Measurements from ENCODE around the gene POTEC. TPM values are rescaled to one million over a fixed set of nuclear protein-coding genes. Genes with fewer than 3 reads are reported as not detected.
"Not testable (repeated sequence)": the region's sequence is repeated elsewhere in the genome, so short reads cannot be mapped to it uniquely, and the experiment has no call there.

The POTEC gene
- polyA plus RNA-seq, 1 donor (not counting 4 experiments of a cell fraction or from before 2014, with no cell fraction given), result not detected

GRCh38 chr18:14510707-14511106 is 32.7 kb downstream of the POTEC start:
- H2AFZ ChIP-seq (ENCODE audit: control insufficient read depth, low read length); H3K4me2 ChIP-seq (ENCODE audit: control insufficient read depth, extremely low read depth, insufficient read depth, low read depth, low read length); H3K9me3 ChIP-seq (ENCODE audit: control insufficient read depth, low read depth, low read length); DNase-seq (ENCODE audit: low read depth, low spot score); H3K4me1 ChIP-seq (ENCODE audit: control insufficient read depth, extremely low read depth, insufficient read depth, low read length); H3K9ac ChIP-seq (ENCODE audit: control insufficient read depth, extremely low read depth, insufficient read depth, low read length); H3K27ac ChIP-seq (ENCODE audit: control insufficient read depth, insufficient read depth, low read length); H3K36me3 ChIP-seq (ENCODE audit: control insufficient read depth in 2 of 2, extremely low read depth in 1 of 2, insufficient read depth in 2 of 2, low read length in 2 of 2); H3K27me3 ChIP-seq (ENCODE audit: control insufficient read depth, extremely low read depth, insufficient read depth, low read length); dilution Hi-C loops (cut with MboI; ENCODE audit: extremely low pct_ligation_motif_present, low sequenced_read_pairs); FAIRE-seq; H4K20me1 ChIP-seq (ENCODE audit: control insufficient read depth, extremely low read depth, insufficient read depth, low read length); H3K4me3 ChIP-seq (ENCODE audit: control insufficient read depth in 2 of 3, extremely low read depth in 1 of 3, insufficient read depth in 2 of 3, low read depth in 1 of 3, low read length in 3 of 3); H3K9me1 ChIP-seq (ENCODE audit: control insufficient read depth, extremely low read depth, insufficient read depth, low read length); H3K79me2 ChIP-seq (ENCODE audit: control insufficient read depth, insufficient read depth, low read length): not testable (repeated sequence)

GRCh38 chr18:14503691-14504090 is 39.7 kb downstream of the POTEC start:
- FAIRE-seq; H3K9ac ChIP-seq (ENCODE audit: control insufficient read depth, extremely low read depth, insufficient read depth, low read length); H3K9me1 ChIP-seq (ENCODE audit: control insufficient read depth, extremely low read depth, insufficient read depth, low read length); H3K9me3 ChIP-seq (ENCODE audit: control insufficient read depth, low read depth, low read length); dilution Hi-C loops (cut with MboI; ENCODE audit: extremely low pct_ligation_motif_present, low sequenced_read_pairs); H3K27me3 ChIP-seq (ENCODE audit: control insufficient read depth, extremely low read depth, insufficient read depth, low read length); H3K79me2 ChIP-seq (ENCODE audit: control insufficient read depth, insufficient read depth, low read length); H3K4me2 ChIP-seq (ENCODE audit: control insufficient read depth, extremely low read depth, insufficient read depth, low read depth, low read length); H3K4me1 ChIP-seq (ENCODE audit: control insufficient read depth, extremely low read depth, insufficient read depth, low read length); H3K27ac ChIP-seq (ENCODE audit: control insufficient read depth, insufficient read depth, low read length); DNase-seq (ENCODE audit: low read depth, low spot score); H3K4me3 ChIP-seq (ENCODE audit: control insufficient read depth in 2 of 3, extremely low read depth in 1 of 3, insufficient read depth in 2 of 3, low read depth in 1 of 3, low read length in 3 of 3); H4K20me1 ChIP-seq (ENCODE audit: control insufficient read depth, extremely low read depth, insufficient read depth, low read length); H2AFZ ChIP-seq (ENCODE audit: control insufficient read depth, low read length); H3K36me3 ChIP-seq (ENCODE audit: control insufficient read depth in 2 of 2, extremely low read depth in 1 of 2, insufficient read depth in 2 of 2, low read length in 2 of 2): not testable (repeated sequence)

GRCh38 chr18:14501894-14502293 is 41.5 kb downstream of the POTEC start:
- H3K27me3 ChIP-seq (ENCODE audit: control insufficient read depth, extremely low read depth, insufficient read depth, low read length); H3K79me2 ChIP-seq (ENCODE audit: control insufficient read depth, insufficient read depth, low read length); H3K27ac ChIP-seq (ENCODE audit: control insufficient read depth, insufficient read depth, low read length); H3K9ac ChIP-seq (ENCODE audit: control insufficient read depth, extremely low read depth, insufficient read depth, low read length); H3K4me1 ChIP-seq (ENCODE audit: control insufficient read depth, extremely low read depth, insufficient read depth, low read length); H3K9me3 ChIP-seq (ENCODE audit: control insufficient read depth, low read depth, low read length); H3K9me1 ChIP-seq (ENCODE audit: control insufficient read depth, extremely low read depth, insufficient read depth, low read length); H3K36me3 ChIP-seq (ENCODE audit: control insufficient read depth in 2 of 2, extremely low read depth in 1 of 2, insufficient read depth in 2 of 2, low read length in 2 of 2); H3K4me2 ChIP-seq (ENCODE audit: control insufficient read depth, extremely low read depth, insufficient read depth, low read depth, low read length); H3K4me3 ChIP-seq (ENCODE audit: control insufficient read depth in 2 of 3, extremely low read depth in 1 of 3, insufficient read depth in 2 of 3, low read depth in 1 of 3, low read length in 3 of 3); dilution Hi-C loops (cut with MboI; ENCODE audit: extremely low pct_ligation_motif_present, low sequenced_read_pairs); DNase-seq (ENCODE audit: low read depth, low spot score); H2AFZ ChIP-seq (ENCODE audit: control insufficient read depth, low read length); FAIRE-seq; H4K20me1 ChIP-seq (ENCODE audit: control insufficient read depth, extremely low read depth, insufficient read depth, low read length): not testable (repeated sequence)

- H4K20me1 ChIP-seq (ENCODE audit: control insufficient read depth, extremely low read depth, insufficient read depth, low read length); FAIRE-seq; dilution Hi-C loops (cut with MboI; ENCODE audit: extremely low pct_ligation_motif_present, low sequenced_read_pairs); H3K36me3 ChIP-seq (ENCODE audit: control insufficient read depth in 2 of 2, extremely low read depth in 1 of 2, insufficient read depth in 2 of 2, low read length in 2 of 2); H3K9ac ChIP-seq (ENCODE audit: control insufficient read depth, extremely low read depth, insufficient read depth, low read length); H3K27ac ChIP-seq (ENCODE audit: control insufficient read depth, insufficient read depth, low read length); H3K4me1 ChIP-seq (ENCODE audit: control insufficient read depth, extremely low read depth, insufficient read depth, low read length); H3K9me1 ChIP-seq (ENCODE audit: control insufficient read depth, extremely low read depth, insufficient read depth, low read length); H3K4me3 ChIP-seq (ENCODE audit: control insufficient read depth in 2 of 3, extremely low read depth in 1 of 3, insufficient read depth in 2 of 3, low read depth in 1 of 3, low read length in 3 of 3); H2AFZ ChIP-seq (ENCODE audit: control insufficient read depth, low read length); H3K4me2 ChIP-seq (ENCODE audit: control insufficient read depth, extremely low read depth, insufficient read depth, low read depth, low read length); H3K9me3 ChIP-seq (ENCODE audit: control insufficient read depth, low read depth, low read length); H3K27me3 ChIP-seq (ENCODE audit: control insufficient read depth, extremely low read depth, insufficient read depth, low read length); H3K79me2 ChIP-seq (ENCODE audit: control insufficient read depth, insufficient read depth, low read length); DNase-seq (ENCODE audit: low read depth, low spot score): not testable (repeated sequence)
These were observed 54.0 kb downstream of the POTEC start for GRCh38 chr18:14489256-14490014.

GRCh38 chr18:14488789-14489188 is 54.6 kb downstream of the POTEC start:
- DNase-seq (ENCODE audit: low read depth, low spot score); H3K9ac ChIP-seq (ENCODE audit: control insufficient read depth, extremely low read depth, insufficient read depth, low read length); H3K36me3 ChIP-seq (ENCODE audit: control insufficient read depth in 2 of 2, extremely low read depth in 1 of 2, insufficient read depth in 2 of 2, low read length in 2 of 2); H3K4me3 ChIP-seq (ENCODE audit: control insufficient read depth in 2 of 3, extremely low read depth in 1 of 3, insufficient read depth in 2 of 3, low read depth in 1 of 3, low read length in 3 of 3); H3K27me3 ChIP-seq (ENCODE audit: control insufficient read depth, extremely low read depth, insufficient read depth, low read length); dilution Hi-C loops (cut with MboI; ENCODE audit: extremely low pct_ligation_motif_present, low sequenced_read_pairs); H3K9me3 ChIP-seq (ENCODE audit: control insufficient read depth, low read depth, low read length); H3K27ac ChIP-seq (ENCODE audit: control insufficient read depth, insufficient read depth, low read length); H3K4me2 ChIP-seq (ENCODE audit: control insufficient read depth, extremely low read depth, insufficient read depth, low read depth, low read length); H3K9me1 ChIP-seq (ENCODE audit: control insufficient read depth, extremely low read depth, insufficient read depth, low read length); H3K79me2 ChIP-seq (ENCODE audit: control insufficient read depth, insufficient read depth, low read length); H4K20me1 ChIP-seq (ENCODE audit: control insufficient read depth, extremely low read depth, insufficient read depth, low read length); H3K4me1 ChIP-seq (ENCODE audit: control insufficient read depth, extremely low read depth, insufficient read depth, low read length); FAIRE-seq; H2AFZ ChIP-seq (ENCODE audit: control insufficient read depth, low read length): not testable (repeated sequence)

All from keratinocyte (primary cell).